IMR-90 (cell line): Measurements from ENCODE around the gene UBE2L3.

Experiments used
- CTCF ChIP-seq: conservative IDR thresholded peaks from 2 replicates; pipeline ENCODE4 v1.5.1; 2012; ENCODE audit warnings: mild to moderate bottlenecking, low read depth, low read length, improper control_type of control experiment
- ELK1 ChIP-seq: fragments of 150-350 bp; IDR thresholded peaks from 2 replicates; pipeline ENCODE4 v1.6.1; 2016; ENCODE audit warnings: low read depth, mild to moderate bottlenecking, low read length, moderate library complexity, borderline replicate concordance
- FOS ChIP-seq: fragments of 150-350 bp; IDR thresholded peaks from 2 replicates; pipeline ENCODE4 v1.6.1; 2016; ENCODE audit warnings: low read depth, low read length
- MXI1 ChIP-seq: IDR thresholded peaks from 2 replicates; pipeline ENCODE4 v1.6.1; 2012; ENCODE audit warnings: low read depth, mild to moderate bottlenecking, low read length, moderate library complexity, borderline replicate concordance
- POLR2A ChIP-seq: IDR thresholded peaks from 2 replicates; pipeline ENCODE4 v1.6.1; 2012; ENCODE audit warnings: mild to moderate bottlenecking, low read depth, low read length

GRCh38 chr22:21611210-21611977, 43.9 kb downstream of the UBE2L3 start:
- TF ChIP-seq FOS (no peak), CTCF (no peak), POLR2A (no peak), ELK1 (no peak), MXI1 (no peak)
